Stimulated activated CD8-positive, alpha-beta memory T cell treated with anti-CD3 and anti-CD28 coated beads, Interleukin-12 subunit alpha, Interleukin-12 subunit beta, amount 100 ng/mL, for 24 hours (primary cell): ENCODE data around the gene TPCN1.

Source experiments
- DNase-seq: peaks from one replicate; pipeline ENCODE4 v3.0.0-alpha.2; 2020; ENCODE audit errors: extremely low read depth

TPCN1 gene

GRCh38 chr12:113224955-113225354, 3.7 kb downstream of the TPCN1 start:
- DNase-seq: no peak

- no peak for DNase-seq
Measured at GRCh38 chr12:113226696-113227568, 5.7 kb downstream of the TPCN1 start.

GRCh38 chr12:113227686-113228391, 6.6 kb downstream of the TPCN1 start:
- no peak for DNase-seq

- DNase-seq: no peak
Measured at GRCh38 chr12:113228394-113229028, 7.2 kb downstream of the TPCN1 start.

- DNase-seq: no peak
Measured at GRCh38 chr12:113230315-113231234, 9.3 kb downstream of the TPCN1 start.

- no peak for DNase-seq
Measured at GRCh38 chr12:113231235-113232088, 10.2 kb downstream of the TPCN1 start.

GRCh38 chr12:113232089-113232839, 11.0 kb downstream of the TPCN1 start:
- DNase-seq: no peak

GRCh38 chr12:113232840-113233585, 11.7 kb downstream of the TPCN1 start:
- DNase-seq: no peak

GRCh38 chr12:113233967-113234366, 12.7 kb downstream of the TPCN1 start:
- DNase-seq: no peak

GRCh38 chr12:113234483-113234882, 13.2 kb downstream of the TPCN1 start:
- no peak for DNase-seq

GRCh38 chr12:113235976-113236375, 14.7 kb downstream of the TPCN1 start:
- DNase-seq: no peak

- no peak for DNase-seq
Measured at GRCh38 chr12:113236539-113237399, 15.5 kb downstream of the TPCN1 start.

- DNase-seq: no peak
Measured at GRCh38 chr12:113237748-113238147, 16.5 kb downstream of the TPCN1 start.

- DNase-seq: no peak
Measured at GRCh38 chr12:113238309-113238708, 17.0 kb downstream of the TPCN1 start.

- no peak for DNase-seq
Measured at GRCh38 chr12:113239288-113239771, 18.1 kb downstream of the TPCN1 start.

- DNase-seq: no peak
Measured at GRCh38 chr12:113239811-113240331, 18.6 kb downstream of the TPCN1 start.

GRCh38 chr12:113240395-113240794, 19.1 kb downstream of the TPCN1 start:
- DNase-seq: no peak
